GM10847 (cell line): ENCODE results near the gene CYB561D2.

Experiments
- POLR2A ChIP-seq: IDR thresholded peaks from 2 replicates; pipeline ENCODE4 v1.6.1; 2011; ENCODE audit not compliant: insufficient read length; ENCODE audit errors: extremely low read depth

CYB561D2 gene

GRCh38 chr3:50382722-50383121 lies 32.1 kb downstream of the CYB561D2 start:
- TF ChIP-seq POLR2A, result no peak

GRCh38 chr3:50383750-50384149 lies 33.1 kb downstream of the CYB561D2 start:
- TF ChIP-seq POLR2A, result no peak

- TF ChIP-seq POLR2A, result no peak
Measured at GRCh38 chr3:50385754-50386153, 35.1 kb downstream of the CYB561D2 start.

GRCh38 chr3:50388016-50388719 lies 37.5 kb downstream of the CYB561D2 start:
- no peak for TF ChIP-seq POLR2A

GRCh38 chr3:50388720-50389413 lies 38.2 kb downstream of the CYB561D2 start:
- no peak for TF ChIP-seq POLR2A

GRCh38 chr3:50389414-50389767 lies 38.7 kb downstream of the CYB561D2 start:
- TF ChIP-seq POLR2A, result no peak

- no peak for TF ChIP-seq POLR2A
Measured at GRCh38 chr3:50390508-50391224, 40.0 kb downstream of the CYB561D2 start.

GRCh38 chr3:50392101-50392715 lies 41.5 kb downstream of the CYB561D2 start:
- TF ChIP-seq POLR2A, result no peak

- TF ChIP-seq POLR2A, result no peak
Measured at GRCh38 chr3:50393061-50393460, 42.4 kb downstream of the CYB561D2 start.

GRCh38 chr3:50395070-50395860 lies 44.6 kb downstream of the CYB561D2 start:
- no peak for TF ChIP-seq POLR2A

GRCh38 chr3:50396502-50396901 lies 45.8 kb downstream of the CYB561D2 start:
- TF ChIP-seq POLR2A, result no peak

GRCh38 chr3:50401978-50402595 lies 51.4 kb downstream of the CYB561D2 start:
- no peak for TF ChIP-seq POLR2A
